ENCODE measurements around the gene RSBN1L.

RSBN1L gene

DNA sequence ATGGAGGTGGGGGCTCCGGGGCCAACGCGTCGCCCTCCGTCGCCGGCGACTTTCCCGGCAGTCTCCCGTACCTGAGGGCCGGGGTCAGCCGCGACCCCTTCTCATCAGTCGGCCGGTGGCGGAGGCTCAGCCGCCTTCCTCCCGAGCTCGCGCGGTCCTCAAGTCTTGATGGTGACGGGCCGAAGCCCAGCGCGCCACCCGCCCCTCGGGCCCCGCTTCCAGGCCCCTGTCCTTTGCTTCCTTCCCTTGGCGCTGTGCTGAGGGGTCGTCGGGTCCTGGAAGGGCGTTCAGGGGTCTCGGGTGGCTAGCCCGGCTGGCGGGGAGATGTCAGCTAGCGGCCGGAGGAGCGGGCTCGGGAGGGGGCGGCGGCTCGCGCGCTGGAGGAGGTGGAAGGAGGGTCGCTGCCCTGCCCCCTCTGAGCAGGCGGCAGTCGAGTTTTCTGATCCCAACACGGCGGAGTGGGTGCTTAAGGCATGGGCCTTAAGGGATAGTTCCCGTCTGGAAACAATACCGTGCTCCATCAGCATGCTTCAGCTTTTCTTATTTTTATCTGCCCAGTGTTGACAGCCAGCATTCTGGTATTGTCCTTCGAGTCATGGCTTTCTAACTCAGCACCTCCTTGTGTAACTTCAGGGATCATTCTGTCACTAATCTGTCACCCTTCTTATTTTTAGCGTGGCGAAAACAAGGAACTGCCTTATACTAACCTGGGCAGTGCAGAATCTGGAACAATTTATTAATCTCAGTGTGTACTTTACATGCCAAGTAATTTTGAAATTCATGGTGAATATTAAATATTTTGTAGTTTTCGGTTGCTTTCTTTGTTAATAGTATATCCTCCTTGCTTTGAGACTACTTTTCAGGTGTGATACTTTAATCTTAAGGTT is 103.1 kb downstream of the RSBN1L start:
- in situ Hi-C loops (cut with MboI; ENCODE audit: low sequenced_read_pairs), result no loop called here

DNA sequence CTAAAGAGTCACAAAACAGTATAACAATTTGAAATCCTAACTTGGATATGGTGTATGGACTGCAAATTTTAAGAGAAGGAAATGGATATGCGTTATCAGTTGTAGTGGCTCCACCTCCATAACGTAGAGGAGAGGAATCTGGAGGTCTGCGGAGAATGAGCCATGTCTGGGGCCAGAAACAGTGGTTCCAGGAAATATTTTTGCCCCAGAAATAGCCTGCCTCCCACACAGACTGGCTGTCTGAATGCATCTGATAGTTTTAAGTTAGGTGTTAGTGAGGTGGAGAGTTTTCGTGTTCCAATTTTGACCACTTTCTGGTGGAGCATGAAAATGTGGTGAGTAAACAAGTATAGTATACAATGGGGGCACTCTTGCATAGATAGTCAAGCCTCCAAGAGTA is 103.9 kb downstream of the RSBN1L start:
- in situ Hi-C loops (cut with MboI; ENCODE audit: low sequenced_read_pairs), result no loop called here

GRCh38 chr7:77800730-77801129 is 104.5 kb downstream of the RSBN1L start:
- in situ Hi-C loops (cut with MboI; ENCODE audit: low sequenced_read_pairs), result no loop called here

DNA sequence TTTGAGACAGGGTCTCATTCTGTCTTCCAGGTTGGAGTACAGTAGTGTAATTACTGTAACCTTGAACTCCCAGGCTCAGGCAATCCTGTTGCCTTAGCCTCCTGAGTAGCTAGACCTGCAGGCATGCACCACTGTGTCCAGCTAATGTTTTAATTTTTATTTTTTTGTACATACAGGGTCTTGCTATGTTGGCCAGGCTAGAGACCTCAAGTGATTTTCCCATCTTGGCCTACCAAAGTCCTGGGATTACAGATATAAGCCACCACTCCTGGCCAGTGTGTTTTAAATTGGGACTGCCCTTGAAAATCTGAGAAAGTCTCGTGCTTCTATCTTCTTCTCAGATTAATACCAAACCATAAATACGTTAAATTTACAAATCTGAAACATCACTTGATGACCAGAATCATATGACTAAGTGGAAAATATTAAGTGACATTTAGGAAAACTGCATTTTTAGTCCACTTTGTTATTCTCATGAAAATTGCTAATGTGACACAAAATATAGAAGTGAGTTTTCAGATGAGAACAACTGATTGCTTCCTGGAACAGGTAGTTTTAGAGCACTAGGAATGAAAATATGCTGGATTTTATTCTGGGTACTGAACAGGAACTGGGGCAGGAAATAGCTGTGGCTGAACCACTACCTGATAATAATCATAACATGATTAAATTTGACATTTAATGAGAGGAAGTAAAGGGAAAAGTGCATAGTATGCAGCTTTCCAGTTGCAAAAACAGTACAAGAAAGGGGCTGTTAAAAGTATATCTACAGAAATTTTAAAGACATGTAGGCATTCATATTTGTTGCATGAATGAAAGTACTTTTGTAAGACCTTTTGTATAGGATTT is 106.5 kb downstream of the RSBN1L start:
- in situ Hi-C loops (cut with MboI; ENCODE audit: low sequenced_read_pairs), result no loop called here

- in situ Hi-C loops (cut with MboI; ENCODE audit: low sequenced_read_pairs), result no loop called here
These were observed 110.2 kb downstream of the RSBN1L start for GRCh38 chr7:77806425-77806824.

DNA sequence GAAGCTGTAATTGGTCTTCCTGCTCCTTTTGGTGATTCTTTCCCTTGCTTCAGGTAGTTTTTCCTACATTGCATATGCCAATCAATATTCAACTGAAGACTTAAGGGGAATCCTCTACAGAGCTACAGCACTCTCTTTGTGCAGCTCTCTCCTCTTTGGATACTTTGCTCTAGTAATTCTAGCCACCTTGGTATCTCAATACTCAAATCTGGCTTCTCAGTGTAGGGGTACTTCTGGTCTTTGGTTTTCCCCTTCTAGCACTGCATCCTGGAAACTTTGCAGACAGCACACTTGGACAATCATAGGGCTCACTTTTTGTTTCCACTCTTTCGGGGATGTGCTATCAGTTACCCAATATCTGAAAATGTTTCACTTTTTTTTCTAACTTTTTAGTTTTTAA is 112.3 kb downstream of the RSBN1L start:
- in situ Hi-C loops (cut with MboI; ENCODE audit: low sequenced_read_pairs), result no loop called here

- in situ Hi-C loops (cut with MboI; ENCODE audit: low sequenced_read_pairs), result no loop called here
These were observed 115.4 kb downstream of the RSBN1L start for GRCh38 chr7:77811516-77812289.

- in situ Hi-C loops (cut with MboI; ENCODE audit: low sequenced_read_pairs), result no loop called here
These were observed 116.0 kb downstream of the RSBN1L start for GRCh38 chr7:77812290-77812685.

DNA sequence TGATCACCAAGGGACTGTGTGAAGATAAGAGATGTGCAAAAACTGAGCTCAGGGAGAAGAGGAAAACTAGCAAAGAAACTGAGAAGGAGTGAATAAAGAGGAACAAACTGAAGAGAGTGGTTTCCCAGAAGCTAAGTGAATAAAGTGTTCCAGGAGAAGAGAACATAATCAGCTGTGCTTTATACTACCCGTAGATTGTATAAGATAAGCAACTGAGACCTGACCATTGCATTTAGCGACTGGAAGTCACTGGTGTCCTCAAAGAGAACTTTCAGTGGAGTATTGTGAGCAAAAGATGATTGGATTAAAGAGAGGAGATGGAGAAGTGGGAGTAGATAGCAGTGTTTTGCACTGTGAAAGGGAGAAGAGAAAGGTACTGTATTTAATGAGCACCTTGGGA is 116.9 kb downstream of the RSBN1L start:
- in situ Hi-C loops (cut with MboI; ENCODE audit: low sequenced_read_pairs), result no loop called here

- in situ Hi-C loops (cut with MboI; ENCODE audit: low sequenced_read_pairs), result no loop called here
These were observed 122.8 kb downstream of the RSBN1L start for GRCh38 chr7:77819021-77819420.

DNA sequence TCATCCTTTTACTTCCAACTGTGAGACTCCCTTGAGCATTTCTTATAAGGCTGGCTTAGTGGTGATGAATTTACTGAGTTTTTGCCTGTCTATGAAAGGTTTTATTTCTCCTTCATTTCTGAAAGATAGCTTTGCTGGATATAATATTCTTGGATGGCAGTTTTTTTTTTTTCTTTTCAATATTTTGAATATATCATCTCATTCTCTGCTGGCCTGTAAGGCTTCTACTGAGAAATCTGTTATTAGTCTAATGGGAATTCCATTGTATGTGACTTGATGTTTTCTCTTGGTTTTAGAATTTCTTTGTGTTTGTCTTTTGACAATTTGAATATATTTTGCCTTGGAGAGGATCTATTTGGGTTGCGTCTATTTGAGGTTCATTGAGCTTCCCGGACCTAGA is 124.7 kb downstream of the RSBN1L start:
- in situ Hi-C loops (cut with MboI; ENCODE audit: low sequenced_read_pairs), result no loop called here

DNA sequence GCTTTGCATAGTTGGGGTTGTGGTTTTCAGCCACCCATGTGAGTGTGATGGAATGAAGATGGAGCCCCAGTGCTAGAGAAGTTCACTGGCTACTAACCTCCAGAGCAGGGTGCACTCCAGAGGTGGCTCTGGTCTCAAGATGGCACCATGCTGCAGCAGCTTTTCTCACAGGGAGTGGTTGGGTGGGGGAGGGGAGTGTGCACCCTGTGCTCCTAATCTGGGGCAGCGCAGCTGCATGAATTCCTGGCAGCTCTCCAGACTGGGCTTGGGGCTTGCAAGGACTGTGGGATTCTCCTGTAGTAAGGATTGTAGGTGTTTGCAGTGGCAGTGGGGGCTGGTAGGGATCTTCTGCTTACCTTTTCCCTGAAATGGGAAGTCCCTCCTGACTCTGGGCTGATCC is 126.0 kb downstream of the RSBN1L start:
- in situ Hi-C loops (cut with MboI; ENCODE audit: low sequenced_read_pairs), result no loop called here

DNA sequence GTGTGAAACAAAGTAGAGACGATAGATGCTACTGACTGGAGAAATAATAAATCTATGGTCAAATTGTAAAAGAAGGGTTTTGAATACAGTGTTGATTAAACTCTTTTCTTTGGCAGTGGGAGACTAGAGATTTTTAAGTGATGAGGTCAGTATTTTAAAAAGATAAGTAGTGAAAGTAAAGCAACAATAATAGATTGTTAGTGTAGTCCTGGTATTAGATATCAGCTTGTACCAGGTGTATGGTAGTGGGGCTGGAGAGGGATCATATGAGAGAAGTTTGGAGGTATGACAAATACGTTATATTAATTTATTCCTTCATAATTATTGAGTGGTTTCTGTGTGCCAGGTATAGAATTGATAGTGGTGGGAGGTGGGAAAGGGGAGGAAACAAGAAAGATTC is 127.5 kb downstream of the RSBN1L start:
- in situ Hi-C loops (cut with MboI; ENCODE audit: low sequenced_read_pairs), result no loop called here

GRCh38 chr7:77824636-77825035 is 128.4 kb downstream of the RSBN1L start:
- in situ Hi-C loops (cut with MboI; ENCODE audit: low sequenced_read_pairs), result no loop called here

DNA sequence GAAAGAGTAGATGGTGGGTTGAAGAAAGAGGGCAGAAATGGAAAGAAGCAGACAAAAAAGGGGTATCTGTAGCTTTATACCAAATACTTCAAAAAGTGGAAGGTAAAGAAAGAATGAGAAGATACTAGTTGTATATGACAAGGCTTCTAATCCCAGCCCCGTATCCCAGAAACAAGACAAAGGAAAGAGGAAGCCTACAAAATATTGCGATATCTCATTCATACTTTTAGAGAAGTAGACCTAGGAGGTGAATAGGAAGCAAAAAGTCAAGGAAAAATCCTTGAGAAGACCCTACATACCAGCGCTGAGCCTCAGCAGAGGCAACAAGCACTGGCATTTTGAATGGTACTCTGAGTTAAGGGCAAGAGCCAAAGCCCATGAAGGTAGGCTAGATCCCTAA is 128.9 kb downstream of the RSBN1L start:
- in situ Hi-C loops (cut with MboI; ENCODE audit: low sequenced_read_pairs), result no loop called here

DNA sequence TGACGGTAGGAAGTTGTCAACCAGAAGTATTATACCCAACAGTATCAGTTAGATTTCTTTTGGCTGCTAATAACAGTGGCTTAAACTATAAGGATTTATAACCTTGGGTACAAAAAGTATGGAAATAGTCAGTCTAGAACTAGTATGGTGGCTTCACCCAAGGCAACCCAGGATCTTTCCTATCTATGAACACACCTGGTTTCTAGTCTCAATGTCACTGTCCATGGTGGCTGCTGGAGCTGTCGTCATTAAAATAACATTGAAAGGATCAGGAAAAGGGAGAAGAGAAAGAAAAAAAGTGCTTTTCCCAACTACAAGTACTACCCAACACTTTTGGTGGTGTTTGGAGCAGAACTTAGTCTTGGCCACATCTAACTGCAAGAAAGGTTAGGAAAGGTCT is 130.0 kb downstream of the RSBN1L start:
- in situ Hi-C loops (cut with MboI; ENCODE audit: low sequenced_read_pairs), result no loop called here

DNA sequence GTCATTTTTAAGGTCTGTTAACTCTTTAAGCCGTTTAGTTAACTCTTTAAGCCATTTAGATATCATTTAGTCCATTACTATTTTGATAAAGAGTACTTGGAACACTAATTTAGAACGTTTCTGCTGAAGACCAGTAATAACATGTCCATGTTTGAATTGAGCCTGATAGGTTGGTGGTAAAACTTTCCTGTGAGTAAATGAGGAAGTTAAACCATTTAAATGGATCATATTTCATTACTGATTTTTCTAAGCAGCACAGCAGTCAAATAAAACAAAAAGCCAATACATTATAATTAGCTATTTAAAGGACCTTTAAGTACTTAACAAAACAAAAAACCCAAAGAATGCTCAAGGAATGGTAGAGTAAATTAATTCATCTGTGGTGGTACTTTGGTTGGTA is 131.7 kb downstream of the RSBN1L start:
- in situ Hi-C loops (cut with MboI; ENCODE audit: low sequenced_read_pairs), result no loop called here

DNA sequence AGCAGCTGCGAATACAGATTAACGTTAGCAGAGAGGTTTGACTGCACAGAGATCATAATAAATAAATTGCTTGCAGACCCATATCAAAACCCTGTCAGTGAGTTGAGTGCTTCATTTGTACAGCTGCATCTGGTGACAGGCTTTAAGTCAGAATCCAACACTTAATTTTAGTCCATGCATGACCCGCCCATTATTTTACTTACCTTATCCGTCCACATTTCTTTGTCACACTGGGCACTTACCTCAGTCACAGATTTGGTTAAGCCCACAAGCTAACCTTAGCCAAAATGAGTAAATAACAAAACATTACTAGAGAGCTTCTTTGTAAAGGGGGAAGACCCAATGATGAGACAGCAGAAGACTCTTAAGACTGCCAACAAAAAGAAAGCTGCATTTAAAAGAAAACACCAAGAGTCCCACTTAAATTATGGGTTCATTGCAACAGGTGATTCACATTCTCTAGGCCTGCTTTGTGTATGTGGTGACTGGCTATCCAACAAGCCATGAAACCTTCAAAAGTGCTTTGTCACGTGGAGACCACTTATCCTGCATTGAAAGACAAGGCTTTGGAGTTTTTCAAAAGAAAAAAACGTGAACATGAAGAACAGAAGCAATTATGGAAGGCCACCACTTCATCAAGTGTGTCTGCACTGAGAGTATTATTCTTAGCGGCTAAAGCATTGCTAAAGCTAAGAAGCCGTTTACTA is 134.5 kb downstream of the RSBN1L start:
- in situ Hi-C loops (cut with MboI; ENCODE audit: low sequenced_read_pairs), result no loop called here

- in situ Hi-C loops (cut with MboI; ENCODE audit: low sequenced_read_pairs), result no loop called here
These were observed 135.2 kb downstream of the RSBN1L start for GRCh38 chr7:77831481-77831880.

- in situ Hi-C loops (cut with MboI; ENCODE audit: low sequenced_read_pairs), result no loop called here
These were observed 135.7 kb downstream of the RSBN1L start for GRCh38 chr7:77831953-77832352.
